ENCODE data around the gene TIMM9.
"Not testable (repeated sequence)": the region's sequence is repeated elsewhere in the genome, so short reads cannot be mapped to it uniquely, and the experiment has no call there.

The TIMM9 gene

DNA sequence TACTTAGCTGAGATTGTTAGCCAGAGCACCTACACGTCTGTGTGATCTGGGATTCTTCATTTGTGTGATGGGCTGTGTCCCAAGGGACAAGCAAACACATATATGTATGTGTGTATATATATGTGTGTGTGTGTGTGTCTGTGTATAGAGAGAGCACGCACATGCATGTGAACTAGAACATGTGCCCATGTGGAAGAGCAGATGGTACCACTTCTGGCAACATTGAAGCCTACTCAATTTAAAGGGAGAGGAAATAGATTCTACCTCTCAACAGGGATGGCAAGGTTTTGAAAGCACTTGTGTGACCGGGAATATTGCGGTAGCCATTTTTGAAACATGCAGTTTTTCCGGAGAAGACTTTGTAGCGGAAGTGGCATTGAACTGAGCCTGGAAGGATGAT is 30.2 kb downstream of the TIMM9 start:
- DNase-seq = no peak

DNA sequence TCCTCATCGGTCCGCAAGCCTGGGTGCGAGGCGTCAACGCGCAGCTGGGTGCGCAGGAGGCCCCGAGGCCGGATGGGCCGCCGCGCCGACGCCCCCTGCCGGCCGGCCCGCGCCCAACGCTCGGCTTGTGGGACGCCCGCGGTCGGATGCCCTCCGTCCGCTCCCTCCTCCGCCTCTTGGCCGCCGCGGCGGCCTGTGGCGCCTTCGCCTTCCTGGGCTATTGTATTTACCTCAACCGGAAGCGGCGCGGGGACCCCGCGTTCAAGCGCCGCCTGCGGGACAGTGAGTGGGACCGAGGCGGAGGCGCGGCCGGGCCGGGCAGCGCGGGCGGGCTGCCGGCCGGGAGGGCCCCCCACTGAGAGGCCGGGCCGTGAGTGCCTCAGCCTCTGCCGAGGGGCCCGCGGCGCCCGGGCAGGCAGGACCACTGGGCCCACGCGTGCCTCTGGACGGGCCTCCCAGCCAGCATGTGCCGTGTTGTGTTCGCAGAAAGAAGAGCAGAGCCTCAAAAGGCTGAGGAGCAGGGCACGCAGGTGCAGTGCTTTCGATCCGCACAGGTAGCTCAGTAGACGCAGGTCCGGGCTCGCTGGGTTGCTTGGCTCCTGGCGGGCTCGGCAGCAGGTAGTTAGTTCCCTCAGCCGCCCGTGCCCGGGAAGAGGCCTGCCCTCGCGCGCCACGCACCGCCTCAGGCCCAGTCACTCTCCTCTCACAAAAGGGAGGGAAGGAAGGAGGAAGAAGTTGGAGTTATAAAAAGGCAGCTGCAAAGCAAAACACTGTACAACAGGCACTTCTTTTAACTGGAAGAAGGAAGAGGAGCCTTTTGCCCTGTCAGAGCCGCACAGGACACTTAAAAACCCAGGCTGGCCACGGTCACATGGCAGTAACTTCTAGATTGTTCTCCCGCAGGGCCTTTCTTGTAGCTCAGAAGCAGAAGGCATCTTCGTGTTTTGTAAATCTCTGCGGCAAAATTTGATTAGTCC is 31.2 kb downstream of the TIMM9 start, which contains the start of gene TOMM20L:
Gene TOMM20L (plus strand): TSS at position 119 of the 977 bp plus-strand sequence. CDS start 28 bp downstream, at position 147.
- peak; percentile 85 for DNase-seq

DNA sequence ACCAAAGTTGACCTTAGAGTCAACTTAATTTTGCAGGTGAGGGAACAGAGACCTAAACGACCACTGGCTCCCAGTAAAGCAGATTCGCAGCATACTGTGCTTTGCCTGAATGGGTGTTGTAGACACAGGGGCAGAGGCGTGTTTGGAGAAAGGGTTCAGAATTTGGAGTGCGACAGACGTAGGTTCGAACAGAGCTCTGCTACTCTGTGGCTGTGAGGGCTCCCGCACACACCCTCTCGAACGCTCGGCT is 31.8 kb downstream of the TIMM9 start:
- DNase-seq = no peak

DNA sequence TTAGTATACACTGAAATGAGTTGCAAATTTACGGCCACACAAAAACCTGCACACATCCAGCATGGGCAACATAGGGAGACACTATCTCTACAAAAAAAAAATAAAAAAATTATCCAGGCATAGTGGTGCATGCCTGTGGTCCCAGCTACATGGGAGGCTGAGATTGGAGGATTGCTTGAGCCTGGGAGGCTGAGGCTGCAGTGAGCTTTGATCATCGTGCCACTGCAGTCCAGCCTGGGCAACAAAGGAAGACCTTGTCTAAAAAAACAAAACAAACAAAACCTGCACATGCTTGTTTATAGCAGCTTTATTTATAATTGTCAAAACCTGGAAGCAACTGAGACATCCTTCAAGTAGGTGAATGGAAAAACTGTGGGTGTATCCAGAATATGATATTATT is 36.5 kb downstream of the TIMM9 start:
- no peak for DNase-seq

DNA sequence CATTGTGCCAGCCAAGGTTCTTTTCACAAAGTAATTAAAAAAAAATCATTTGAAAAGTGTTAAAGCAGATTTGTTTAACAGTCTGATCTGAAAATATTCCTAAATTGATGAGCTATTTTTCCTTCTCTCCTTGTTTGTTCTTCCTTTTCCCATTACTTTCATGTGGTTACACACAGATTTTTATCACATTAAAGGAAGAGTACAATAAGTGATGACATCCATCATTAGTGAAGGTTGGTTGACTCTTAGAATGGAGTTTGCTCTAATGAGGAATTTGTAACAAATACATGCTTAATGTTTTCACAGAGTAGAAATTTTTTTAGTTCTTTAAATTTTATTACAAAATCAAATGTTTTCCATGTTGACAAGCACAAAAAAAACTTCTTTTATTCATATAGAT is 50.5 kb downstream of the TIMM9 start:
- no peak for DNase-seq

DNA sequence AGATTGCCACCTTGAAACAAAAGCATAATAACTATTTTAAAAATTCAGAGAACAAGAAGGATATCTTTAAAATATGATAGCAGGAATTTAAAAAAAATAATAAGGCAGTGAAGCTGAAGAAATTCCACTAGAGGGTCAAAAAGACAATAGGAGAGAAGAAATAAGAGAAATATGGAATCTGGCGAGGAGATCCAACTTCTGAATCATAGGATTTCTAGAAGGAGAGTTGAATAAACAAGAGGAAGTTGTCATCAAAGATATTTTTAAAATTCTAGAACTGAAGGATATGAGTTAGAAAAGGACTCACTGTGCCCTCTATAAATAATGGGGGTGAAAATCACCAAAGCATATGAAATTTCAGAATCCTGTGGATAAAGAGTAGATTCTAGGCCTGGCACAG is 58.4 kb downstream of the TIMM9 start:
- no peak for DNase-seq

DNA sequence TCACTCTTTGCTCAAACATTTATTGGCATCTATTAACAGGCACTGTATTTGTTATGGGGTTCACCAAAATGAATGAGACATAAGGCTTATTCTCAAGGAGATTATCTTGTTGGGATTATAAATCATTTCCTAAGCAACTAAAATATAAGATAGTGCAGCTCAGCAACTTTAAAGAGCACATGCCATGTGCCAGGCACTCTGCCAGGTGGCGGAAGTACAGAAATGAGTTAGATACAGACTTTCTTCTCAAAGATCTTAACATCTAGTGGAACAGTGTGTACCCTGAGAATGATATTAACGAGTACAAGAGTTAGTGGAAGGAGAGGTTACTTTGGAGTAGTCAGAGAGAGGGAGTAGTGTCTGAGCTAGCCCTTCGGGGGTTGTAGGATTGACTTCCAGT is 60.0 kb downstream of the TIMM9 start:
- DNase-seq = no peak

DNA sequence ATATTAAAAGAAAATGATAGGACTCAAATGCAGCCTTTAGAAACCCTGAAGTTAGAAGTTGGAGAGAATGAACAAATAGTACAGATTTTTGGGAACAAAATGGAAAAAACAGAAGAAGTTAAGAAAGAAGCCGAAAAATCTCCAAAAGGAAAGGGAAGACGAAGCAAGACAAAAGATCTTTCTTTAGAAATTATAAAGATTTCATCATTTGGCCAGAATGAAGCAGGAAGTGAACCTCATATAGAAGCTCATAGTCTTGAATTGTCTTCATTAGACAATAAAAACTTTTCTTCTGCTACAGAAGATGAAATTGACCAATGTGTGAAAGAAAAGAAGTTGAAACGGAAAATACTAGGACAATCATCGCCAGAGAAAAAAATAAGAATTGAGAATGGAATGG is 63.0 kb downstream of the TIMM9 start:
- no peak for DNase-seq

DNA sequence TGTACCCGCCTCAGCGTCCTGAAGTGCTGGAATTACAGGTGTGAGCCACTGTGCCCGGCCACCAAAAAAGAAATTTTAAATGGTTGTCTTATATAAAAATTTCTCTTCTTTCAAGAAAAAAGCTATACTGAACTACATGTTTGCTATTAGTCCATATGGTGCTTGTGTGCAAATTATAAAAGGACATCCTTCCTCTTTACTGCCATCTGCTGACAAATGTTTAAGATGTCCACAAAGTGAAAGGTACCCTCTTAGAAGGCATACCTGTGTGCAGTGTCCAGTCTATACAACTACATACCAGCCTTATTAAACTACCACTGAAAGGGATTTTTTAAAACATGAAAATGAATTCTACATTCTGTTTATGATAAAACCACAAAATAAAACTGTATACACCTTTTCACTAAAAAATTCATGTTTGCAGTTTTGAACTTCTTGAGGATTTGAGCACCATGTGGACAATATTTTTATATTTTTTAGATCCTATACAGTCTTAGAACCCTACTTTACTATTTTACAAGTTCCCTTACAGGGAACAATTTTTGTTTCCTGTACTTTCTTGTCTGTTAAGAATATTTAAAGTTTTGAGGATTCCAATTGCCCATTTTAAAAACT is 64.4 kb downstream of the TIMM9 start:
- peak; percentile 15 for DNase-seq

DNA sequence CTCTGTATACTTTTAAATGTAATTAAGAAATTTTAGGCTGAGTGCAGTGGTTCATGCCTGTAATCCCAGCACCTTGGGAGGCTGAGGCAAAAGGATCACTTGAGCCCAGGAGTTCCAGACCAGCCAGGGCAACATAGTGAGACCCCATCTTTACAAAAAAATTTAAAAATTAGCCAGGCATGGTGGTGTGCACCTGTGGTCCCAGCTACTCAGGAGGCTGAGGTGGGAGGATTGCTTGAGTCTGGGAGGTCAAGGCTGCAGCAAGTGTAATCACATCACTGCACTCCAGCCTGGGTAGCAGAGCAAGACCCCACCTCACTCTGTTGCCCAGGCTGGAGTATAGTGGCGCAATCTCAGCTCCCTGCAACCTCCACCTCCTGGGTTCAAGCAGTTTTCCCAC is 65.1 kb downstream of the TIMM9 start:
- DNase-seq = not testable (repeated sequence)

All from activated CD4-positive, alpha-beta T cell treated with anti-CD3 and anti-CD28 coated beads, Interleukin-2, Interleukin-6, amounts not matched to agents 100 ng/mL and 50 ng/mL, durations not matched to agents 16 hours and 8 hours (primary cell).